ENCODE data around the gene MUC4.

DNA sequence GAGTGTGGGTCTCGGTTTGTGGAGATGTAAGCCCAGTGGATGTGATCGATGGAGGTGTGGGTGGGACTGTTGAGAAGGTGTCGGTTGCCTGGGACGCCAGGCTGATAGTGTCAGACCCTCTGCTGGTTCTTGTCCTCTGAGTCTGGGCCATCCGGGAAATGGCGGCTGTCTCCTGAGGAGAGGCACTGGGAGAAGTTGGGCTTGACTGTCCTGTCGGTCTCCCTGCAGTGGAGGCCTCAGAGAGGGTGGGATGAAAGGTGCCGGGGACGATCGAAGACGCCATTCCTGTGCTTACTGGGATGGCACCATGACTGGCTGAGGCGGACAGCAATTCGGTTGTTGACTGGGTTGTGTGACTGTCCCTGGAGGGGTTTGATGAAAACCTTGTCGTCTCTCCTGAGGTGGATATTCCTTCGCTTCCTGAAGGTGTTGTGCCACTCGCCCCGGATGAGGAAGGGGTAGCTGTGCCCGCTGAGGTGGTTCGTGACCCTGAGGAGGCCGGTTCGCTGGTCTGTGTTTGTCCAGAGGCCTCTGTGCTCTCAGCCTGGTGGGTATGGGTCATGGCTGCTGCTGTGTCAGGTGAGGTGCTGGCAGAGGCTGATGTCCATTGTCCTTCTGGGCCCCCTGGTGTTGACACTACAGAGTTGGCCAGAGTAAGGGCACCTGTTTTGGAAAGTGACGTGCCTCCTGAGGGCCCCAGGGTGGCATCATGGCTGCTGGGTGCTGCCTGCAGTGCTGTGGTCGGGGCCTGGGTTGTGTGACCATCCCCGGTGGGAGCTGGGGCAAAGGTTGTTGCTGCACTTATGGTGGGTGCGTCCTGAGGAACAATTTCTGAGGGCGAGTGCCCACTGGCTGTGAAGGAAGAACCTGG, 22.8 kb downstream of the MUC4 start:
- TF ChIP-seq, protein P1, sequence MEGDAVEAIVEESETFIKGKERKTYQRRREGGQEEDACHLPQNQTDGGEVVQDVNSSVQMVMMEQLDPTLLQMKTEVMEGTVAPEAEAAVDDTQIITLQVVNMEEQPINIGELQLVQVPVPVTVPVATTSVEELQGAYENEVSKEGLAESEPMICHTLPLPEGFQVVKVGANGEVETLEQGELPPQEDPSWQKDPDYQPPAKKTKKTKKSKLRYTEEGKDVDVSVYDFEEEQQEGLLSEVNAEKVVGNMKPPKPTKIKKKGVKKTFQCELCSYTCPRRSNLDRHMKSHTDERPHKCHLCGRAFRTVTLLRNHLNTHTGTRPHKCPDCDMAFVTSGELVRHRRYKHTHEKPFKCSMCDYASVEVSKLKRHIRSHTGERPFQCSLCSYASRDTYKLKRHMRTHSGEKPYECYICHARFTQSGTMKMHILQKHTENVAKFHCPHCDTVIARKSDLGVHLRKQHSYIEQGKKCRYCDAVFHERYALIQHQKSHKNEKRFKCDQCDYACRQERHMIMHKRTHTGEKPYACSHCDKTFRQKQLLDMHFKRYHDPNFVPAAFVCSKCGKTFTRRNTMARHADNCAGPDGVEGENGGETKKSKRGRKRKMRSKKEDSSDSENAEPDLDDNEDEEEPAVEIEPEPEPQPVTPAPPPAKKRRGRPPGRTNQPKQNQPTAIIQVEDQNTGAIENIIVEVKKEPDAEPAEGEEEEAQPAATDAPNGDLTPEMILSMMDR (IDR thresholded peaks at IDR 0.05 in 4 of 5, conservative IDR thresholded peaks at IDR 0.05 in 1 of 5) = no peak
- no peak for TF ChIP-seq POLR2A (IDR thresholded peaks at IDR 0.05)

All from gastrocnemius medialis (tissue), 4 donors.